DND-41 (cell line): ENCODE data around the gene MAD2L2.

Experiments used
- EZH2 ChIP-seq: IDR thresholded peaks from 3 replicates; pipeline ENCODE4 v1.6.1; 2012; ENCODE audit warnings: borderline replicate concordance, low read depth, mild to moderate bottlenecking, moderate library complexity, low read length, inconsistent platforms; ENCODE audit not compliant: severe bottlenecking
- TF ChIP-seq, protein P1 (sequence below): IDR thresholded peaks from 2 replicates; pipeline ENCODE4 v1.5.1; 2012; ENCODE audit warnings: borderline replicate concordance, low read length, moderate library complexity, mild to moderate bottlenecking; ENCODE audit not compliant: poor library complexity, severe bottlenecking; ENCODE audit errors: extremely low read depth

- TF ChIP-seq, protein P1, sequence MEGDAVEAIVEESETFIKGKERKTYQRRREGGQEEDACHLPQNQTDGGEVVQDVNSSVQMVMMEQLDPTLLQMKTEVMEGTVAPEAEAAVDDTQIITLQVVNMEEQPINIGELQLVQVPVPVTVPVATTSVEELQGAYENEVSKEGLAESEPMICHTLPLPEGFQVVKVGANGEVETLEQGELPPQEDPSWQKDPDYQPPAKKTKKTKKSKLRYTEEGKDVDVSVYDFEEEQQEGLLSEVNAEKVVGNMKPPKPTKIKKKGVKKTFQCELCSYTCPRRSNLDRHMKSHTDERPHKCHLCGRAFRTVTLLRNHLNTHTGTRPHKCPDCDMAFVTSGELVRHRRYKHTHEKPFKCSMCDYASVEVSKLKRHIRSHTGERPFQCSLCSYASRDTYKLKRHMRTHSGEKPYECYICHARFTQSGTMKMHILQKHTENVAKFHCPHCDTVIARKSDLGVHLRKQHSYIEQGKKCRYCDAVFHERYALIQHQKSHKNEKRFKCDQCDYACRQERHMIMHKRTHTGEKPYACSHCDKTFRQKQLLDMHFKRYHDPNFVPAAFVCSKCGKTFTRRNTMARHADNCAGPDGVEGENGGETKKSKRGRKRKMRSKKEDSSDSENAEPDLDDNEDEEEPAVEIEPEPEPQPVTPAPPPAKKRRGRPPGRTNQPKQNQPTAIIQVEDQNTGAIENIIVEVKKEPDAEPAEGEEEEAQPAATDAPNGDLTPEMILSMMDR: no peak
- no peak for TF ChIP-seq EZH2
These were observed 21.2 kb downstream of the MAD2L2 start for GRCh38 chr1:11659748-11660147.
